ENCODE results near the gene VOPP1. TPM values are rescaled to one million over a fixed set of nuclear protein-coding genes. Genes with fewer than 3 reads are reported as not detected.
"Not testable (repeated sequence)": the region's sequence is repeated elsewhere in the genome, so short reads cannot be mapped to it uniquely, and the experiment has no call there.

VOPP1 gene, protein sequence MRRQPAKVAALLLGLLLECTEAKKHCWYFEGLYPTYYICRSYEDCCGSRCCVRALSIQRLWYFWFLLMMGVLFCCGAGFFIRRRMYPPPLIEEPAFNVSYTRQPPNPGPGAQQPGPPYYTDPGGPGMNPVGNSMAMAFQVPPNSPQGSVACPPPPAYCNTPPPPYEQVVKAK
- total RNA-seq = 47.0 TPM

GRCh38 chr7:55572378-55573233, at the start of gene VOPP1:
Gene VOPP1 (minus strand): TSS chr7:55572502. CDS start chr7:55572324, 178 bp downstream.
- DNase-seq = peak; percentile 88

DNA sequence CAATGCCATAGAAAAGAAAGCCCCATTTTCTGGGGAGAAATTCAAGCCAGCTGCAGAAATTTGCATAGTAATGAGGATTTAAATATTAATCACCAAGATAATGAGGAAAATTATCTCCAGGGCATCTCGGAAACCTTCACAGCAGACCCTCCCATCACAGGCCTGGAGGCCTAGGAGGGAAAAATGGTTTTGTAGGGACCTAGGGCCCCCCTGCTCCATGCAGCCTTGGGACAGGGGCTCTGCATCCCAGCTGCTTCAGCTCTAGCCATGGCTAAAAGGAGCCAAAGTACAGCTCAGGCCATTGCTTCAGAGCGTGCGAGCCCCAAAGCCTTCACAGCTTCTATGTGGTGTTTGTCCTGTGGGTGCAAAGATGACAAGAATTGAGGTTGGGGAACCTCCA, 46.6 kb upstream of the VOPP1 start:
- no peak for DNase-seq

DNA sequence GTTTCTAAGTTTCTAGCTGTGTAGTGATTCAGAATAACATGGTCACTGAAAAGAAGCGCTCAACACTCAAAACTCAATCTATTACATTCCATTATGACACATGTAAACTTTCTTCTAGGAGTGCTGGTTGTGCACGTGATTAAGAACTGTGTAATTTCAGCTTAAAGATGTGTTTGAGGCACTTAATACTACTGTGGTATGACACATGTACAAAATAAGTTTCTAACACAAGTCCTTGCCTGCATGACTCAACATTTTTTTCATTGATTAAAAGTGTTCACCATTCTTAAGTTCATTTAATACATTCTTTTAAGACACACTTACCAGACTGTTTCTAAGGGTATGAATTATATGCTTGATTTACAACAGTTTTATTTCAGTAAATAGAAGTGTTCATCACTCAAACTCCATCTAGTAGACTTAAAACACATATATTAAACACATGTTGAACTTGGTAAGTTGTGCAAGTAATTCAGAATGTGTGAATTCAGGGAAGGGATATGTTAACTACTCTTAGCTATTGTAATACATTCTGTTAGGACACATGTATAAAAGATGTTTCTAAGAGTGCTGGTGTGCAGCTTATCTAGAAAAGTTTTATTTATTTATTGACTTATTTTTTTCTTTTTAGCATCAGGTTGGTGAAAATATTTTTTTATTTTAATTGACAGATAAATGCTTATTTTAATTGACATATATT, 42.2 kb upstream of the VOPP1 start:
- DNase-seq = not testable (repeated sequence)

DNA sequence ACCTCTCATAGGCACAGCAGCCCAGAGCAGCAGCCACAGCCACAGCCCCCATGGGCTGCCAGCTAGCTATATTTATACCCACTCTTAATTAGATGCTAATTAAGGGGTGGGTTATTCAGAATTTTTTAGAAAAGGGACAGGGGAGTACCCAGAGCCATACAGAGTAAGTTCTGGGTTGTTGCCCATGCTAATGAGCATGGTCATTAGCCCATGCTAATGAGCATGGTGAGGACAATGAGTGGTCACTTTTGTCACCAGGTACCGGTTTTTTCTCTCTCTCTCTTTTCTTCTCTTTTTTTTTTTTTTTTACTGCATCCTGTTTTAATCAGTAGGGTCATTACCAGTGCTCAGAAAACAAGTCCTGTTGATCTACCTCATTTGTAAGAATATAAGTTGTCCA, 37.4 kb upstream of the VOPP1 start:
- DNase-seq = not testable (repeated sequence)

DNA sequence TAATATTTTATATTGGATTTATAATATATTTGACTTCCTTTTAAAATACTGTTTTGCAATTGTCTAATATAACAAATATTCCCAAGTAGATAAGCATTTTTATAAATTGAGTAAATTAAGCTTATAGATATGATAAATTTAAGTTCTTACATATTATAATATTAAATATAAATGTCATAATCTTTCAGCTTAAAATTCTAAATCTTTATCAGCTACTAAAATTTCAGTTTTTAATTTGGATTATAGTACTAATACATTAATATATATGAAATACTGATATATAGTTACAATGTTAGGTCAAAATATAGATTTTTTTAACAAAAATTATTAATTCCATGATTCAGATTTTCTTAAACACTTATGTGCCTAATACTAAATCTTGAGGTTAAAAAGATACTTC, 33.4 kb upstream of the VOPP1 start:
- DNase-seq = not testable (repeated sequence)

DNA sequence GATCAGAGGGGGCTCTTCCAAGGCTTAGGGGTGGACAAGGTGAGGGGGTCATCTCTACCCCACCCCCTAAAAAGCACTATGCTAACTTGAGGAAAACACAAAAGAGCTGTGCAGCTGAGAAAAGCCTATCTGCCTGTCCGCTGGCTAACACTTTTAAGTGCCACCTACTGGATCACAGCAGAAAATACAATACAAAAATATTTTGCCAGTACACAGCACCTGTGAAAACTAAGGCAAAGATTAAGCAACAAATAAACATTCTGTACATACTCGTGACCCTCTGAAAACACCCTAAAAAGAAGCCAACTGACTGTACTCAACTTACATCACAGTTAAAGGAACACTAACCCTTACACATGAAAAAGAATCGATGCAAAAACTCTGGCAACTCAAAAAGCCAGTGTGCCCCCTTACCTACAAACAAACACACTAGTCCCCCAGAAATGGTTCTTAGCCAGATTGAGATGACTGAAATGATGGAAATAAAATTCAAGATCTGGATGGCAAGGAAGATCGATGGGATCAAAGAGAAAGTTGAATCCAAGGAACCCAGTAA, 25.7 kb upstream of the VOPP1 start:
- not testable (repeated sequence) for DNase-seq

DNA sequence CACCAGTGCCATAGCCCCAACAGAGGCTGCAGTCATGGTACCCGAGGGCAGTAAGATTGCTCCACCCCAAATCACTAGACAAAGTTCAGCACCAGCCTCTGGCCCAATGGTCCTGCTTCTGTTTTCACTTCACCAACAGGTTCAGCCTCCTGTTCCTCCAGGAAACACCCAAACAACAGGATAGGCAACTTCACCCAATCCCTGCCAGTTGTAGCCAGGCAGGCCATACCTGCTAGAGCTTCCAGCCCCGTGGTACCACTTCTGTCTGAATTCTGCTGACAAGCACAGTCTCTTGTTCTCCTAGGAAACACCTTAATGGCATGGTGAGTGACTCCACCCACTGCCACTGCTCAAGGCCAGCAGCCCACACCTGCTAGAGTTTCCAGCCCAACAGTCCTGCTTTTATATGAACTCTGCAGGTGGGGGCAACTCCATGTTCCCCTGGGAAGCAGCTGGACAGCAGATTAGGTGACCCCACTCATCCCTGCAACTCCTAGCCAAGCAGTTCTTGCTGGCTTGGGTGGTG, 25.0 kb upstream of the VOPP1 start:
- DNase-seq = not testable (repeated sequence)

GRCh38 chr7:55595511-55595910, 23.2 kb upstream of the VOPP1 start:
- no peak for DNase-seq

- no peak for DNase-seq
These were observed 22.6 kb upstream of the VOPP1 start for GRCh38 chr7:55594870-55595269.

GRCh38 chr7:55594414-55594813, 22.1 kb upstream of the VOPP1 start:
- no peak for DNase-seq

DNA sequence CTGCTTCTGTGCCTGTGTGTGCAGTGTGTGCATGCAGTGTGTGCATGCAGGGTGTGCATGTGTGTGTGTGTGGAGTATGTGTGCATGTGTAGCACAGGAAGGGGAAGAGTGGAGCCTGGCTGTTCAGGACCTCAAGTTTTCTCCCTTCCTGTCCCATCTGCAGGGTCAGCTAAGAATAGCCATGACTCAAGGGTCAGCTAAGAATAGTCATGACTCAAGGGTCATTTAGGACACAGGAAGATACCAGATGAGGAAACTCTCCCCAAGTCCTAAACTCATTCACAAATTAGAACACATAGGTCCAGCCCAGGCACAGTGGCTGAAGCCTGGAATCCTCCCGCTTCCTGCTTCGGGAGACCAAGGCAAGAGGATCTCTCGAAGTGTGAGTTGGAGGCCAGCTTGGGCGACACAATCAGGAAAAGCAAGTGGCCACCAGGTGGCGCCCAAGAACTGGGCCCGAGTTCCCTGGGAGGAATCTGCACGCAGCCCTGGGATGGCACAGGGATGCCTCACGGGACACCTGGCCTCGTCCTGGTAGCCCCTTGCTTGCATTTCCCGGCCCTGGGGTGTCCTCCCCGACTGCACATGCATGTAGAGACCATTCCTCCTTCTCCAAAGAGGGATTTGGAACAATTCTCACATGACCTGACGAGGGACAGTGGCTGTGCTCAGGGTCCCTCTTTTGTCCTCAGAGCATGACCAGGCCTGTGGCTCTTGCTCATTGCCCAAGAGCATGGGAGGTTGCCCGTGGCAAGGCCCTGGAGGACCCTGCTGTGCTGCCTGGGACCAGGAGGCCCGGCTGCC, 21.4 kb upstream of the VOPP1 start:
- DNase-seq = peak; percentile 53

GRCh38 chr7:55593172-55593514, 20.8 kb upstream of the VOPP1 start:
- no peak for DNase-seq

DNA sequence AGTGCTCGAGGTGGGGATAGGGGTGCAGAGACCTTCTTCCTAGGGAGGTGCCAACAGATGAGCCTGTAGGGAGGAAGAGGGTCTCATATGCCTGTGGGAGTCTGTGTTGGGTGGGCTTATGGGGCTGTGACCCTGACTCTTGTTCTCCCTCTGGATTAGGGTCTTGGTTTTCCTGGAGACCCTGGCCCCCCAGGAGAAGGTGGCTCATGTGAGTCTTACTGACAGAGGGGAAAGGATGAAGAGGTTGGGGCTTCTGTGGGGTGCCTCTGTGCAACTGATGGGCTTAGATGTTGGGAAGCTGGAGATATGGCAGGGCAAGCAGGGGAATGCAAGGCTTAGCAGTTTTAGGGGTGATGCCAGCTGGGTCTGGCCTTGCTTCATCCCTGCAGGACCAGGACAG, 20.2 kb upstream of the VOPP1 start:
- DNase-seq = no peak

DNA sequence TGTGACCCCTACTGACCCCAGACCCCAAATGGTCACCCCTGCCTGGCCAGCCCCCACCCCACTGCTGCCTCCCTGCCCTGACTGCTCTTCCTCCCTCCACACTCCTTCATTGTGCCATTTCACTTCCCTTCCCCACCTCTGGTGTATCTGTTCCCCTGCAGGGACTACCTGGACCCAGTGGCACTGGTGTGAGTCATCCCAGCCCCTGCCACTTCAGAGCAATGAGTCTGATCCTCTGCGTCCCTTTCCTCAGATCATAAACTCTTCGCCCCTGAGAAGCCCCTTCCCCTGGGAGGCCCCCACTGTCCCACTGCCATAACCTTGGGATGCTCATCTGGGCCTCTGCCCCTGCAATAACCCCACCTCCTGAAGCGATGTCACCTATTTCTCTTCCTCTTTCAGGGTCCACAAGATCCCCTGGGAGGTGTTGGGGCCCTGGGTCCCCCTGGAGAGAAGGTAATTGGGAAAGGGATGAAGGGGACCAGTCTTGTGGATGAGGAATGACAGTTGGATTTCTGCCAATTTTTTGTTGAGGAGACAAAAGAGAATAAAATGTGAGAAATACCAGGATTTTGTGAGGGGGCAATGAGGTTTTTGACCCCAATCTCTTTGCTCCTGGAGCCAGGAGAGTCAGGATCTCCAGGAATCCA, 19.1 kb upstream of the VOPP1 start:
- no peak for DNase-seq

DNA sequence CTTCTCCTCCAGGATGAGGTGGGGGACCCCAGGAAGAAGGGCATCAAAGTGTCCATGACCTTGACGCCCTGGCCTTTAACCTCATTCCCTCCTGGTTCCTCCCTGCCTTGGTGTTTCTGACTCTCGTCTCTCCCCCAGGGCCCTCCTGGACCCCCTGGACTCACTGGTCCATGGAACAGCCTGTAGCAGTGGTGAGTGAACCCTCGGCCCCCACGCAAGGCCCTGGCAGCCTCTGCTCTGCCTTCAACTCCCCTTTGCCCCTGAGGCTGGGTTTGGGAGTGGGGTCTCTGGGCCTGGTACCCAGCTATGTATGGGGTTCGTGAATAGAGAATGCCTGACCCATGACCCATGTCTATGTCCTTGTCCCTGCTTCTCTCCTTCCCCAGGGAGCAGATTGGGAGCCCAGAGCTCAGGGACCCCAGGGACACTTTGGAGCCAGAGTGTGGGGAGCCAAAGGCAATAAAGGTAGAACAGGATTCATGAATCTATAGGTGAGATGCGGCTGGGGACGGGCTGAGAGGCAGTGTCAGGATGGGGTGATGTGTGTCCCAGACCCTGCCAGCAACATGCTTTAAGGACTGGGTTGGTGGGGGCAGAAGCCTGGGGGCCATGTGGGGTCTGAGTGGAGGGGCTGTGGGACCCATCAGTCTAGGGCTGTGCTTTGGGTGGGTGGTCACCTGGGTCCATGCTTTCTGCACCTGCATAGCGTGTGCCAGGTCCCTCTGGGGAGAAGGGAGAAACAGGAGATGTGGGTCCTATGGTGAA, 18.4 kb upstream of the VOPP1 start:
- no peak for DNase-seq

GRCh38 chr7:55589905-55590304, 17.6 kb upstream of the VOPP1 start:
- no peak for DNase-seq

- DNase-seq = no peak
These were observed 16.8 kb upstream of the VOPP1 start for GRCh38 chr7:55588976-55589604.

DNA sequence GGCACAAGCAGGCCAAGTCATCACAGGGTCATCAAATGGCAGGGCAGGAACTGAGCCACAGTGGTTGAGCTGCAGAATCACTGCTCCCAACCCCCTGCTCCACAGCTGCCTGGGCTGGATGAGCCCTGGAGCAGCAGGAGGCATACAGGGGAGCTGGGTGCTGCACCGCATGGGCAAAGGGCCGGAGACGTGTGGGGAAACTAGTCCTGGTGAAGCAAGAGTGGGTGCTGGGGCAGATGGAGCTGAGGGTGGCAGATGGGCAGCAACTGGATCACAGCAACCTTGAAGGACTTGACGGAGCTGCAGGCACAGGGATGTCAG, 16.0 kb upstream of the VOPP1 start:
- no peak for DNase-seq

DNA sequence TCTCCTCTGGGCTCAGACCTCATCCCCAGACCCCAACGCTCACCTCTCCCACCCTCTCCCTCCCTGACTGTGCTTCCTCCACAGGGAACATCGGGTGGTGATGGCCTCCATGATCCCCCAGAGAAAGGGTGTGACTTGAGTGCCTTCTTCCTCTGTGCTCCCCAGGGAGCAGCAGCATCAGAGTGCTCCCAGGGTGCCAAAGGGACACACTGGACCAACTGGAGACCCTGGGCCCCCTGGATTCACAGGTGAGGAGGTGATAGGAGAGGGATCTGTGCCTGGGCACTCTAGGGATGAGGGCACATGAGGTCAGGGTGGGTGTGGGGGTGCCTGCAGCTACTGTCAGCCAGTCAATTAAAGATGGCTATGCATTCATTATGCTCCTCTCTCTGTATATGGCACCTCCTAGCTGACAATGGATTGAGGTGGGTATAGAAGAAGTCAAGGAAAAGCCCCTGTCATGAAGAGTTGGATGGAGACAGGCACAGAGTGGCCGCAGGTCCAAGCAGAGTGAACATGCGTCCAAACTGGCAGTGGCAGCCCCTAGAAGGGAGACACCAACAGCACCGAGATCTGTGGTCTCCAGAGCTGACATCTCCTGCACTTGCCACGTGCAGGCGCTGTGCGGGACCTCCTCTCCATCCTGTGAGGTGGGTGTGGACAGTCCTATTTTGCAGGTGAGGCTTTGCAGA, 15.5 kb upstream of the VOPP1 start:
- no peak for DNase-seq

DNA sequence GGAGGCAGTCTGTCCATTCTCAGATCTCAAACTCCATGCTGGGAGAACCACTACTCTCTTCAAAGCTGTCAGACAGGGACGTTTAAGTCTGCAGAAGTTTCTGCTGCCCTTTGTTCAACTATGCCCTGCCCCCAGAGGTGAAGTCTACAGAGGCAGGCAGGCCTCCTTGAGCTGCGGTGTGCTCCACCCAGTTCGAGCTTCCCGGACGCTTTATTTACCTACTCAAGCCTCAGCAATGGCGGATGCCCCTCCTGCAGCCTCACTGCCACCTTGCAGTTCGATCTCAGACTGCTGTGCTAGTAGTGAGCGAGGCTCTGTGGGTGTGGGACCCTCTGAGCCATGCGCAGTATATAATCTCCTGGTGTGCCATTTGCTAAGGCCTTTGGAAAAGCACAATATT, 10.4 kb upstream of the VOPP1 start:
- DNase-seq = not testable (repeated sequence)

Data from tongue (tissue), 2 donors.